GM23338 (cell line): ENCODE measurements around the gene CYB5A. TPM values are rescaled to one million over a fixed set of nuclear protein-coding genes. Genes with fewer than 3 reads are reported as not detected.

Source experiments
- ATAC-seq: fragments of 200-7000 bp; cut with Tn5 transposase; 3 replicates; pipeline ENCODE4 v1.9.1; 2020
- DNase-seq: peaks from one replicate; pipeline ENCODE4 v3.0.0-alpha.2; 2015; ENCODE audit warnings: low spot score
- H2AFZ ChIP-seq: fragments of 200-600 bp; sonication (generic); 2 replicates; pipeline ENCODE4 v1.8.0; 2016; ENCODE audit warnings: antibody characterized with exemption, mild to moderate bottlenecking, moderate library complexity
- H3F3A ChIP-seq: fragments of 200-600 bp; sonication (generic); replicated peaks from 2 replicates; pipeline ENCODE4 v1.8.0; 2017; ENCODE audit warnings: antibody characterized with exemption, mixed run types, low read depth
- H3K27ac ChIP-seq: fragments of 200-600 bp; sonication (generic); 2 replicates; pipeline ENCODE4 v1.6.1; 2016; ENCODE audit warnings: low read depth
- H3K27me3 ChIP-seq: fragments of 200-600 bp; sonication (generic); 2 replicates; pipeline ENCODE4 v1.8.0; 2016; ENCODE audit warnings: mild to moderate bottlenecking, mixed run types, moderate library complexity; ENCODE audit not compliant: insufficient read depth
- H3K36me3 ChIP-seq: fragments of 200-600 bp; sonication (generic); 2 replicates; pipeline ENCODE4 v1.8.0; 2016; ENCODE audit warnings: mild to moderate bottlenecking; ENCODE audit not compliant: insufficient read depth
- H3K4me1 ChIP-seq: fragments of 200-600 bp; sonication (generic); 2 replicates; pipeline ENCODE4 v1.8.0; 2016; ENCODE audit warnings: mild to moderate bottlenecking, moderate library complexity; ENCODE audit not compliant: insufficient read depth
- H3K4me2 ChIP-seq: fragments of 200-600 bp; sonication (generic); 2 replicates; pipeline ENCODE4 v1.7.1; 2017; ENCODE audit warnings: mixed run types
- H3K4me3 ChIP-seq: fragments of 200-600 bp; sonication (generic); 2 replicates; pipeline ENCODE4 v1.6.1; 2016; ENCODE audit warnings: mixed run types
- H3K79me2 ChIP-seq: fragments of 200-600 bp; sonication (generic); replicated peaks from 2 replicates; pipeline ENCODE4 v1.8.0; 2017; ENCODE audit warnings: mild to moderate bottlenecking; ENCODE audit not compliant: insufficient read depth
- H3K9me2 ChIP-seq: fragments of 200-600 bp; sonication (generic); 2 replicates; pipeline ENCODE4 v1.8.0; 2017; ENCODE audit not compliant: insufficient read depth
- H4K20me1 ChIP-seq: fragments of 200-600 bp; sonication (generic); replicated peaks from 2 replicates; pipeline ENCODE4 v1.8.0; 2017; ENCODE audit warnings: mild to moderate bottlenecking; ENCODE audit not compliant: insufficient read depth
- H3K27ac Mint-ChIP-seq: 2 replicates; pipeline ENCODE4 v1.8.0; 2020; ENCODE audit warnings: inconsistent platforms, mild to moderate bottlenecking, moderate library complexity, mixed read lengths
- H3K27me3 Mint-ChIP-seq: 3 replicates; pipeline ENCODE4 v1.8.0; 2022; ENCODE audit warnings: low read depth, mild to moderate bottlenecking, moderate library complexity, mixed read lengths, inconsistent platforms; ENCODE audit not compliant: insufficient read depth, poor library complexity
- H3K36me3 Mint-ChIP-seq: 3 replicates; pipeline ENCODE4 v1.8.0; 2021; ENCODE audit warnings: low read depth, mild to moderate bottlenecking, inconsistent platforms, moderate library complexity, mixed read lengths
- H3K4me1 Mint-ChIP-seq: 3 replicates; pipeline ENCODE4 v1.8.0; 2020; ENCODE audit warnings: mild to moderate bottlenecking, inconsistent platforms, mixed read lengths
- H3K4me3 Mint-ChIP-seq: 3 replicates; pipeline ENCODE4 v1.8.0; 2021; ENCODE audit warnings: moderate library complexity, mild to moderate bottlenecking, inconsistent platforms, mixed read lengths
- H3K9me3 Mint-ChIP-seq: 3 replicates; pipeline ENCODE4 v1.8.0; 2020; ENCODE audit warnings: moderate library complexity, mild to moderate bottlenecking, inconsistent platforms, mixed read lengths
- CREB1 ChIP-seq: fragments of 250-450 bp; sonication (Bioruptor Pico); IDR thresholded peaks from 2 replicates; pipeline ENCODE4 v1.5.0; 2020; ENCODE audit warnings: low read depth, mild to moderate bottlenecking, moderate library complexity
- EZH2 ChIP-seq: fragments of 200-600 bp; sonication (generic); IDR thresholded peaks from one replicate; pipeline ENCODE4 v1.8.0; 2017; ENCODE audit warnings: antibody characterized with exemption, mild to moderate bottlenecking, low read depth; ENCODE audit not compliant: unreplicated experiment
- EZH2phosphoT487 ChIP-seq: fragments of 200-600 bp; sonication (generic); IDR thresholded peaks from one replicate; pipeline ENCODE4 v1.8.1; 2018; ENCODE audit warnings: antibody characterized with exemption; ENCODE audit not compliant: unreplicated experiment
- JUNB ChIP-seq: IDR thresholded peaks from one replicate; pipeline ENCODE4 v1.6.1; 2016; ENCODE audit warnings: antibody characterized with exemption; ENCODE audit not compliant: unreplicated experiment
- NANOG ChIP-seq: IDR thresholded peaks from 2 replicates; pipeline ENCODE4 v1.6.1; 2016; ENCODE audit warnings: antibody characterized with exemption, borderline replicate concordance
- STAT1 ChIP-seq: IDR thresholded peaks from one replicate; pipeline ENCODE4 v1.6.1; 2016; ENCODE audit warnings: antibody characterized with exemption; ENCODE audit not compliant: unreplicated experiment
- ZNF331 ChIP-seq: fragments of 250-450 bp; sonication (Bioruptor Pico); IDR thresholded peaks from 2 replicates; pipeline ENCODE4 v1.5.0; 2020; ENCODE audit warnings: low read depth, mild to moderate bottlenecking, moderate library complexity
- ZNF462 ChIP-seq: fragments of 250-450 bp; sonication (Bioruptor Pico); IDR thresholded peaks from 2 replicates; pipeline ENCODE4 v1.5.0; 2020; ENCODE audit warnings: mild to moderate bottlenecking, moderate library complexity
- polyA plus RNA-seq: library from polyadenylated mRNA; unstranded; fragments of >200 nt; fragmentation: Nextera tagmentation; extraction: Ambion mirVana; gene quantifications from 2 replicates; pipeline ENCODE4 v1.2.1, GENCODE V29; 2016
- total RNA-seq: library from RNA; depleted of rRNA; stranded (reverse); fragments of >200 nt; shearing (Covaris generic); gene quantifications from 2 replicates; pipeline ENCODE4 v1.2.3, GENCODE V29; 2014
- TF ChIP-seq, protein P1 (sequence below), 2 experiments: fragments of 200-600 bp in 1 of 2; sonication (generic) in 1 of 2; conservative IDR thresholded peaks; 2 replicates each; pipeline versions ENCODE4 v1.5.1 to v1.6.1; 2016 to 2017; ENCODE audit warnings: antibody characterized with exemption in 2 of 2, low read depth in 2 of 2, mild to moderate bottlenecking in 2 of 2, moderate library complexity in 1 of 2

CYB5A gene
- total and polyA plus RNA-seq, 2 experiments from 2014 or later = 136 to 283 TPM

DNA sequence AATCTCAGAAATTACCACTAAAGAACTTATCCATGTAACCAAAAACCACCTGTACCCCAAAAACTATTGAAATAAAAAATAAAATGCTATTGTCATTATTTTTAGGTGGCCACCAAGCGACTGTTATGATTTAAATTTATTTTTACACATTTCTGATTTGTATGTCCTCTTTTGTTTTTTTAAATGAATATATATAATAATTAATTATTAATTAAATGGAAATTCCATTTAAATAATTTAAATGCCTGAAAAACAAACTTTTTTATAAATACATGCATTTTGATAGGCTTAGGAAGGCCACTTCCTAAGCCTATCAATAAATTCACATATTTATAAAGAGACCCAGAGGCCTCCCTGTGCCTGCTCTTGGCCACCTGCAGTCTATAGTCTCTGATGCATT is 52.2 kb downstream of the CYB5A start:
- H3K36me3 ChIP-seq = no peaks in the 10 kb centered on the region
- H3K27ac Mint-ChIP-seq = no peak overlapping the region
- H3F3A ChIP-seq = no peaks in the 10 kb centered on the region
- DNase-seq (no peak), ATAC-seq (no peak)
- H3K9me3 Mint-ChIP-seq = no peaks in the 10 kb centered on the region; the same call in 2 of the 3 replicates
- H4K20me1 ChIP-seq = no peaks in the 10 kb centered on the region
- TF ChIP-seq, protein P1, sequence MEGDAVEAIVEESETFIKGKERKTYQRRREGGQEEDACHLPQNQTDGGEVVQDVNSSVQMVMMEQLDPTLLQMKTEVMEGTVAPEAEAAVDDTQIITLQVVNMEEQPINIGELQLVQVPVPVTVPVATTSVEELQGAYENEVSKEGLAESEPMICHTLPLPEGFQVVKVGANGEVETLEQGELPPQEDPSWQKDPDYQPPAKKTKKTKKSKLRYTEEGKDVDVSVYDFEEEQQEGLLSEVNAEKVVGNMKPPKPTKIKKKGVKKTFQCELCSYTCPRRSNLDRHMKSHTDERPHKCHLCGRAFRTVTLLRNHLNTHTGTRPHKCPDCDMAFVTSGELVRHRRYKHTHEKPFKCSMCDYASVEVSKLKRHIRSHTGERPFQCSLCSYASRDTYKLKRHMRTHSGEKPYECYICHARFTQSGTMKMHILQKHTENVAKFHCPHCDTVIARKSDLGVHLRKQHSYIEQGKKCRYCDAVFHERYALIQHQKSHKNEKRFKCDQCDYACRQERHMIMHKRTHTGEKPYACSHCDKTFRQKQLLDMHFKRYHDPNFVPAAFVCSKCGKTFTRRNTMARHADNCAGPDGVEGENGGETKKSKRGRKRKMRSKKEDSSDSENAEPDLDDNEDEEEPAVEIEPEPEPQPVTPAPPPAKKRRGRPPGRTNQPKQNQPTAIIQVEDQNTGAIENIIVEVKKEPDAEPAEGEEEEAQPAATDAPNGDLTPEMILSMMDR (conservative IDR thresholded peaks at IDR 0.05; ENCODE audit: low read depth in 2 of 2) = no peak
- TF ChIP-seq JUNB = no peak
- no peak for TF ChIP-seq EZH2
- TF ChIP-seq ZNF331 = no peak
- peaks cover 8% of the 10 kb centered on the region for H3K27me3 Mint-ChIP-seq
- H3K4me1 ChIP-seq = peaks cover 8% of the 10 kb centered on the region
- no peak overlapping the region for H3K4me2 ChIP-seq
- no peaks in the 10 kb centered on the region for H3K27me3 ChIP-seq
- H3K36me3 Mint-ChIP-seq = no peaks in the 10 kb centered on the region
- H2AFZ ChIP-seq = no peak overlapping the region
- peaks cover 30% of the 10 kb centered on the region for H3K4me1 Mint-ChIP-seq
- no peak overlapping the region for H3K27ac ChIP-seq
- no peak overlapping the region for H3K4me3 Mint-ChIP-seq
- no peak overlapping the region for H3K4me3 ChIP-seq
- H3K79me2 ChIP-seq = no peaks in the 10 kb centered on the region
- no peaks in the 10 kb centered on the region for H3K9me2 ChIP-seq

DNA sequence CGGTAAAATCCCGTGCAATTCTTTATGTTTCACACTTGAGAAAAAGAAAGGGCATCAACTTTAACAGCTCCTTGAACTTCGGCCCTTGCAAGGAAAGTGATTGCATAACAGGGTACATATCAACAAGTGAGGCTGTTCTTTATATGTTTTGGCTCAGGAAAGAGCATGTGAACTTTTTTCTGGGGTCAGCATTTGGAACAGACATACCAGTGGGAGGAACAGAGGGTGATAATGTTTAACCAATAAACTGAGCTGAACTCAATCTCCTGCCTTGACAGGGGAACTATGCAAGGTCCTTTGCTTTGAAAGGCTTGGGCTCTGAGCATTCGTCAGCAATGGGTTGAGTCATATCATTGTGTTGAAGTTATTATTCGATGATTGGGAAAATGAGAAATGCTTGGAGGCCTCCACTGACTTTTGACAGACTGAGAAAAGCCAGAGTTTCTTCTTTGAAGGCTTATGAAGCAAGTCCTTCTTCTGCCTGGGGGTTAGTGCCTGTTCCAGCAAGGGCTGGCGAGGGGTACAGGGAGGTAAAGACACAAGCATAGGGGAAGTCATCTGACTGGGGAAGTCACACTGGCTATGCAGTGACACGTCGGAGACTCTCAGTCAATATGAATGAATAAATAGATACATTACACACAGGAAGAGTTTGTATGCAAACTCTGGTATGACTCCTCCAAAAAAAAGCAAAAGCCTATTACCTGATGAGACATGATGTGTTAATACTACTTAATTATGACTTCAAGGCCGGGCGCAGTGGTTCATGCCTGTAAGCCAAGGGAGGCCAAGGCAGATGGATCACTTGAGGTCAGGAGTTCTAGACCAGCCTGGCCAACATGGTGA is 57.2 kb downstream of the CYB5A start:
- Histone ChIP-seq H3K27me3 (no peaks in the 10 kb centered on the region), H3K4me3 (no peak overlapping the region), H4K20me1 (no peaks in the 10 kb centered on the region), H3K79me2 (no peaks in the 10 kb centered on the region), H3K36me3 (no peaks in the 10 kb centered on the region), H3F3A (no peaks in the 10 kb centered on the region), H3K4me1 (no peaks in the 10 kb centered on the region), H3K4me2 (no peak overlapping the region), H2AFZ (no peak overlapping the region), H3K27ac (no peak overlapping the region), H3K9me2 (no peaks in the 10 kb centered on the region)
- Mint-ChIP-seq H3K27me3 (peaks cover 9% of the 10 kb centered on the region), H3K4me3 (no peak overlapping the region), H3K9me3 (no peaks in the 10 kb centered on the region; the same call in 2 of the 3 replicates), H3K36me3 (no peaks in the 10 kb centered on the region), H3K4me1 (peaks cover 15% of the 10 kb centered on the region), H3K27ac (no peak overlapping the region)
- DNase-seq (no peak), ATAC-seq (no peak)
- TF ChIP-seq ZNF331 (no peak), CREB1 (CRISPR knock-in tag) (no peak), EZH2 (no peak), ZNF462 (CRISPR knock-in tag) (no peak), STAT1 (no peak), EZH2phosphoT487 (no peak), NANOG (no peak)
- TF ChIP-seq, protein P1 (conservative IDR thresholded peaks at IDR 0.05; ENCODE audit: low read depth in 2 of 2) = no peak
